Measurements from ENCODE around the gene RCOR2.
A peak's percentile ranks its signal among the peaks of the same experiment; 100 is the strongest.

Gene RCOR2

GRCh38 chr11:63938479-63939396 is 21.8 kb upstream of the RCOR2 start, which contains the start of gene NAA40:
TSS of gene NAA40 (plus strand) at chr11:63939002. CDS start at chr11:63939097, 95 bp downstream.
- peak within 1 kb of the TSS; percentile 82 for H3K4me2 ChIP-seq (ENCODE audit: low read length)
- peak within 1 kb of the TSS; percentile 37 for H3K9ac ChIP-seq
- TF ChIP-seq CTCF (IDR thresholded peaks at IDR 0.05), result no peak
- H3K4me3 ChIP-seq (ENCODE audit: low read depth, low read length), result peak within 1 kb of the TSS; percentile 62
- no peaks in the 10 kb centered on the region for H3K36me3 ChIP-seq (ENCODE audit: control insufficient read depth, insufficient read depth, low read length)
- H3K79me2 ChIP-seq, result peaks cover 3% of the 10 kb centered on the region
- peak within 1 kb of the TSS; percentile 79 for H2AFZ ChIP-seq
- peaks cover 3% of the 10 kb centered on the region for H3K4me1 ChIP-seq
- no peaks in the 10 kb centered on the region for H3K27me3 ChIP-seq (ENCODE audit: control insufficient read depth, insufficient read depth, low read length)
- H3K9me3 ChIP-seq (ENCODE audit: control insufficient read depth, low read length), result no peaks in the 10 kb centered on the region
- peak within 1 kb of the TSS; percentile 58 for H3K27ac ChIP-seq

- Histone ChIP-seq H3K36me3 (ENCODE audit: control insufficient read depth, insufficient read depth, low read length) (no peaks in the 10 kb centered on the region), H3K79me2 (no peaks in the 10 kb centered on the region), H3K27ac (peak overlapping the region; percentile 58), H3K27me3 (ENCODE audit: control insufficient read depth, insufficient read depth, low read length) (no peaks in the 10 kb centered on the region), H3K4me3 (ENCODE audit: low read depth, low read length) (peak overlapping the region; percentile 49), H3K9ac (no peak overlapping the region), H3K4me1 (peaks cover 3% of the 10 kb centered on the region), H3K4me2 (ENCODE audit: low read length) (peak overlapping the region; percentile 82), H3K9me3 (ENCODE audit: control insufficient read depth, low read length) (no peaks in the 10 kb centered on the region), H2AFZ (peak overlapping the region; percentile 79)
- TF ChIP-seq CTCF (IDR thresholded peaks at IDR 0.05), result no peak
Measured at GRCh38 chr11:63937713-63938478, 20.9 kb upstream of the RCOR2 start.

- H3K27ac ChIP-seq, result no peak overlapping the region
- no peak overlapping the region for H3K4me2 ChIP-seq (ENCODE audit: low read length)
- no peak overlapping the region for H3K4me3 ChIP-seq (ENCODE audit: low read depth, low read length)
- H3K9ac ChIP-seq, result no peak overlapping the region
- no peak overlapping the region for H2AFZ ChIP-seq
- TF ChIP-seq CTCF (IDR thresholded peaks at IDR 0.05), result no peak
- H3K4me1 ChIP-seq, result no peaks in the 10 kb centered on the region
- no peaks in the 10 kb centered on the region for H3K36me3 ChIP-seq (ENCODE audit: control insufficient read depth, insufficient read depth, low read length)
- no peaks in the 10 kb centered on the region for H3K27me3 ChIP-seq (ENCODE audit: control insufficient read depth, insufficient read depth, low read length)
- no peaks in the 10 kb centered on the region for H3K9me3 ChIP-seq (ENCODE audit: control insufficient read depth, low read length)
- H3K79me2 ChIP-seq, result no peaks in the 10 kb centered on the region
Measured at GRCh38 chr11:63933459-63933858, 16.5 kb upstream of the RCOR2 start.

GRCh38 chr11:63931876-63932275 is 14.9 kb upstream of the RCOR2 start:
- H3K9ac ChIP-seq, result no peak overlapping the region
- no peak overlapping the region for H2AFZ ChIP-seq
- no peaks in the 10 kb centered on the region for H3K4me1 ChIP-seq
- H3K79me2 ChIP-seq, result no peaks in the 10 kb centered on the region
- H3K4me3 ChIP-seq (ENCODE audit: low read depth, low read length), result no peak overlapping the region
- H3K9me3 ChIP-seq (ENCODE audit: control insufficient read depth, low read length), result no peaks in the 10 kb centered on the region
- no peak overlapping the region for H3K27ac ChIP-seq
- no peaks in the 10 kb centered on the region for H3K27me3 ChIP-seq (ENCODE audit: control insufficient read depth, insufficient read depth, low read length)
- no peaks in the 10 kb centered on the region for H3K36me3 ChIP-seq (ENCODE audit: control insufficient read depth, insufficient read depth, low read length)
- TF ChIP-seq CTCF (IDR thresholded peaks at IDR 0.05), result no peak
- no peak overlapping the region for H3K4me2 ChIP-seq (ENCODE audit: low read length)

Data from parathyroid adenoma (tissue), 2 donors.